ENCODE results near the gene PTGIR. TPM values are rescaled to one million over a fixed set of nuclear protein-coding genes. Genes with fewer than 3 reads are reported as not detected.
"Not testable (repeated sequence)": the region's sequence is repeated elsewhere in the genome, so short reads cannot be mapped to it uniquely, and the experiment has no call there.

The PTGIR gene
- total and polyA plus RNA-seq, 4 donors: 7.8 to 37.0 (median 11.4) TPM

GRCh38 chr19:46630586-46631205 is 5.8 kb upstream of the PTGIR start:
- H3K9me3 ChIP-seq (ENCODE audit: control insufficient read depth in 4 of 4, insufficient read depth in 3 of 4, low read length in 3 of 4): no peaks in the 10 kb centered on the region
- ATAC-seq (ENCODE audit: insufficient read depth, low FRiP score): no peak
- H3K36me3 ChIP-seq (ENCODE audit: control insufficient read depth in 4 of 4, insufficient read depth in 4 of 4, low read length in 4 of 4): no peaks in the 10 kb centered on the region
- H3K27ac ChIP-seq (ENCODE audit: low read depth in 1 of 2, low read length in 1 of 2): peak overlapping the region in 1 of 2 donors; percentile 7
- H3K27me3 ChIP-seq (ENCODE audit: control insufficient read depth in 3 of 3, insufficient read depth in 3 of 3, low read length in 2 of 3): peaks cover 0 to 8% (median 0%) of the 10 kb centered on the region in 3 donors
- no peak overlapping the region for H3K9ac ChIP-seq (ENCODE audit: insufficient read depth in 1 of 2, low read length in 2 of 2)
- peak in 1 of 3 donors; percentile 61 for DNase-seq
- WGBS, 2 donors: 65 to 80% methylated on average over 14 of the region's 14 CpGs
- TF ChIP-seq CTCF (IDR thresholded peaks at IDR 0.05; ENCODE audit: control extremely low read depth, extremely low read depth): no peak
- peaks cover 8 to 43% (median 24%) of the 10 kb centered on the region in 5 donors for H3K4me1 ChIP-seq (ENCODE audit: control insufficient read depth in 5 of 5, insufficient read depth in 5 of 5, low read length in 5 of 5)
- no peak overlapping the region for H3K4me3 ChIP-seq

GRCh38 chr19:46629546-46630025 is 4.7 kb upstream of the PTGIR start:
- H3K9ac ChIP-seq (ENCODE audit: insufficient read depth in 1 of 2, low read length in 2 of 2): no peak overlapping the region
- peaks cover 0 to 3% (median 0%) of the 10 kb centered on the region in 3 donors for H3K27me3 ChIP-seq (ENCODE audit: control insufficient read depth in 3 of 3, insufficient read depth in 3 of 3, low read length in 2 of 3)
- H3K27ac ChIP-seq (ENCODE audit: low read depth in 1 of 2, low read length in 1 of 2): peak overlapping the region in 1 of 2 donors; percentile 83
- peak in 2 of 3 donors; percentile 51 to 64 for DNase-seq
- H3K36me3 ChIP-seq (ENCODE audit: control insufficient read depth in 4 of 4, insufficient read depth in 4 of 4, low read length in 4 of 4): no peaks in the 10 kb centered on the region
- peaks cover 8 to 49% (median 21%) of the 10 kb centered on the region in 5 donors for H3K4me1 ChIP-seq (ENCODE audit: control insufficient read depth in 5 of 5, insufficient read depth in 5 of 5, low read length in 5 of 5)
- no peaks in the 10 kb centered on the region for H3K9me3 ChIP-seq (ENCODE audit: control insufficient read depth in 4 of 4, insufficient read depth in 3 of 4, low read length in 3 of 4)
- no peak for ATAC-seq (ENCODE audit: insufficient read depth, low FRiP score)
- no peak for TF ChIP-seq CTCF (IDR thresholded peaks at IDR 0.05; ENCODE audit: control extremely low read depth, extremely low read depth)
- H3K4me3 ChIP-seq: no peak overlapping the region
- 59 to 60% methylated on average over 15 of the region's 15 CpGs for whole genome bisulfite sequencing, 2 donors

- not testable (repeated sequence) for H3K36me3 ChIP-seq (ENCODE audit: control insufficient read depth in 4 of 4, insufficient read depth in 4 of 4, low read length in 4 of 4); H3K9ac ChIP-seq (ENCODE audit: insufficient read depth in 1 of 2, low read length in 2 of 2); ATAC-seq (ENCODE audit: insufficient read depth, low FRiP score); DNase-seq; H3K9me3 ChIP-seq (ENCODE audit: control insufficient read depth in 4 of 4, insufficient read depth in 3 of 4, low read length in 3 of 4); H3K27me3 ChIP-seq (ENCODE audit: control insufficient read depth in 3 of 3, insufficient read depth in 3 of 3, low read length in 2 of 3); H3K4me3 ChIP-seq; H3K27ac ChIP-seq (ENCODE audit: low read depth in 1 of 2, low read length in 1 of 2)
- peaks cover 8 to 52% (median 27%) of the 10 kb centered on the region in 5 donors for H3K4me1 ChIP-seq (ENCODE audit: control insufficient read depth in 5 of 5, insufficient read depth in 5 of 5, low read length in 5 of 5)
- WGBS, 2 donors: 90% methylated on average over 7 of the region's 7 CpGs
These were observed 4.1 kb upstream of the PTGIR start for GRCh38 chr19:46628970-46629369.

GRCh38 chr19:46626446-46626845 is 1.6 kb upstream of the PTGIR start:
- ATAC-seq (ENCODE audit: insufficient read depth, low FRiP score) (no peak), DNase-seq (peak; percentile 49 to 64 (median 57))
- H3K9me3 ChIP-seq (ENCODE audit: control insufficient read depth in 4 of 4, insufficient read depth in 3 of 4, low read length in 3 of 4): no peaks in the 10 kb centered on the region
- H3K9ac ChIP-seq (ENCODE audit: insufficient read depth in 1 of 2, low read length in 2 of 2): no peak overlapping the region
- peaks cover 0 to 4% (median 0%) of the 10 kb centered on the region in 3 donors for H3K27me3 ChIP-seq (ENCODE audit: control insufficient read depth in 3 of 3, insufficient read depth in 3 of 3, low read length in 2 of 3)
- H3K36me3 ChIP-seq (ENCODE audit: control insufficient read depth in 4 of 4, insufficient read depth in 4 of 4, low read length in 4 of 4): no peaks in the 10 kb centered on the region
- 23 to 36% methylated on average over 14 of the region's 14 CpGs for WGBS, 2 donors
- TF ChIP-seq CTCF (IDR thresholded peaks at IDR 0.05; ENCODE audit: control extremely low read depth, extremely low read depth): no peak
- peak overlapping the region; percentile 38 to 83 for H3K27ac ChIP-seq (ENCODE audit: low read depth in 1 of 2, low read length in 1 of 2)
- H3K4me1 ChIP-seq (ENCODE audit: control insufficient read depth in 5 of 5, insufficient read depth in 5 of 5, low read length in 5 of 5): peaks cover 8 to 61% (median 26%) of the 10 kb centered on the region in 5 donors
- no peak overlapping the region for H3K4me3 ChIP-seq
